Measurements from ENCODE around the gene AFG3L2. TPM values are rescaled to one million over a fixed set of nuclear protein-coding genes. Genes with fewer than 3 reads are reported as not detected.

Gene AFG3L2
- total RNA-seq, 1 experiment from 2014 or later = 55.1 TPM

- H3K36me3 Mint-ChIP-seq (ENCODE audit: insufficient read depth, unreplicated experiment) = peaks cover 9% of the 10 kb centered on the region
- no peak for DNase-seq
- BruUV-seq (replicated peaks) = no TSS peak
- H3K9me3 Mint-ChIP-seq (ENCODE audit: low read depth, unreplicated experiment) = no peaks in the 10 kb centered on the region
- H3K4me3 Mint-ChIP-seq (ENCODE audit: low read depth, unreplicated experiment) = no peak overlapping the region
- H3K4me1 Mint-ChIP-seq (ENCODE audit: low read depth, unreplicated experiment) = peaks cover 28% of the 10 kb centered on the region
- CTCF ChIA-PET = interaction anchor here (0.7 kb wide), 1 partner anchor 288 kb away, joined by 3 read pairs; no protein-coding TSS in a partner anchor
- intact Hi-C loops (cut with micrococcal nuclease; ENCODE audit: unreplicated experiment) = no loop called here
- TF ChIP-seq CTCF (IDR thresholded peaks at IDR 0.05; ENCODE audit: unreplicated experiment) = no peak
- H3K27me3 Mint-ChIP-seq (ENCODE audit: unreplicated experiment) = no peaks in the 10 kb centered on the region
- H3K27ac Mint-ChIP-seq (ENCODE audit: unreplicated experiment) = no peak overlapping the region
These were observed 20.2 kb upstream of the AFG3L2 start for GRCh38 chr18:12397254-12397653.

GRCh38 chr18:12394428-12394827, 17.4 kb upstream of the AFG3L2 start:
- no peak overlapping the region for H3K27ac Mint-ChIP-seq (ENCODE audit: unreplicated experiment)
- H3K36me3 Mint-ChIP-seq (ENCODE audit: insufficient read depth, unreplicated experiment) = peaks cover 9% of the 10 kb centered on the region
- DNase-seq = peak; percentile 58
- peaks cover 23% of the 10 kb centered on the region for H3K4me1 Mint-ChIP-seq (ENCODE audit: low read depth, unreplicated experiment)
- CTCF ChIA-PET = interaction anchor here (0.6 to 2.2 kb wide), 9 partner anchors 9 to 306 kb away, joined by 3 to 7 read pairs (median 5); partner anchors contain the start of genes AFG3L2 and PRELID3A
- peak; percentile 57 for TF ChIP-seq CTCF (IDR thresholded peaks at IDR 0.05; ENCODE audit: unreplicated experiment)
- intact Hi-C loops (cut with micrococcal nuclease; ENCODE audit: unreplicated experiment) = loop anchor here (1.0 to 5.0 kb wide), 3 partner anchors 58 to 265 kb away; no protein-coding TSS in a partner anchor
- no TSS peak for BruUV-seq (replicated peaks)
- no peaks in the 10 kb centered on the region for H3K27me3 Mint-ChIP-seq (ENCODE audit: unreplicated experiment)
- no peak overlapping the region for H3K4me3 Mint-ChIP-seq (ENCODE audit: low read depth, unreplicated experiment)
- H3K9me3 Mint-ChIP-seq (ENCODE audit: low read depth, unreplicated experiment) = no peaks in the 10 kb centered on the region

GRCh38 chr18:12393998-12394397, 17.0 kb upstream of the AFG3L2 start:
- H3K4me3 Mint-ChIP-seq (ENCODE audit: low read depth, unreplicated experiment) = no peak overlapping the region
- BruUV-seq (replicated peaks) = no TSS peak
- DNase-seq = no peak
- H3K27ac Mint-ChIP-seq (ENCODE audit: unreplicated experiment) = no peak overlapping the region
- H3K4me1 Mint-ChIP-seq (ENCODE audit: low read depth, unreplicated experiment) = peaks cover 23% of the 10 kb centered on the region
- TF ChIP-seq CTCF (IDR thresholded peaks at IDR 0.05; ENCODE audit: unreplicated experiment) = no peak
- H3K9me3 Mint-ChIP-seq (ENCODE audit: low read depth, unreplicated experiment) = no peaks in the 10 kb centered on the region
- H3K27me3 Mint-ChIP-seq (ENCODE audit: unreplicated experiment) = no peaks in the 10 kb centered on the region
- intact Hi-C loops (cut with micrococcal nuclease; ENCODE audit: unreplicated experiment) = loop anchor here (1.0 to 5.0 kb wide), 4 partner anchors 58 to 541 kb away; no protein-coding TSS in a partner anchor
- peaks cover 9% of the 10 kb centered on the region for H3K36me3 Mint-ChIP-seq (ENCODE audit: insufficient read depth, unreplicated experiment)
- CTCF ChIA-PET = interaction anchor here (0.6 to 2.2 kb wide), 8 partner anchors 10 to 306 kb away, joined by 3 to 7 read pairs (median 4); partner anchors contain the start of genes AFG3L2 and PRELID3A

- H3K4me3 Mint-ChIP-seq (ENCODE audit: low read depth, unreplicated experiment) = no peak overlapping the region
- H3K36me3 Mint-ChIP-seq (ENCODE audit: insufficient read depth, unreplicated experiment) = peaks cover 9% of the 10 kb centered on the region
- CTCF ChIA-PET = interaction anchor here (0.6 to 2.2 kb wide), 8 partner anchors 13 to 333 kb away, joined by 3 to 7 read pairs (median 3); partner anchors contain the start of gene PRELID3A
- BruUV-seq (replicated peaks) = no TSS peak
- peaks cover 23% of the 10 kb centered on the region for H3K4me1 Mint-ChIP-seq (ENCODE audit: low read depth, unreplicated experiment)
- no peak overlapping the region for H3K27ac Mint-ChIP-seq (ENCODE audit: unreplicated experiment)
- intact Hi-C loops (cut with micrococcal nuclease; ENCODE audit: unreplicated experiment) = loop anchor here (2.0 to 5.0 kb wide), 3 partner anchors 59 to 541 kb away; no protein-coding TSS in a partner anchor
- H3K9me3 Mint-ChIP-seq (ENCODE audit: low read depth, unreplicated experiment) = no peaks in the 10 kb centered on the region
- DNase-seq = no peak
- TF ChIP-seq CTCF (IDR thresholded peaks at IDR 0.05; ENCODE audit: unreplicated experiment) = no peak
- H3K27me3 Mint-ChIP-seq (ENCODE audit: unreplicated experiment) = no peaks in the 10 kb centered on the region
These were observed 16.5 kb upstream of the AFG3L2 start for GRCh38 chr18:12393510-12393909.

Data from Calu3 (cell line).